ENCODE results near the gene SIX4.

SIX4 gene

DNA sequence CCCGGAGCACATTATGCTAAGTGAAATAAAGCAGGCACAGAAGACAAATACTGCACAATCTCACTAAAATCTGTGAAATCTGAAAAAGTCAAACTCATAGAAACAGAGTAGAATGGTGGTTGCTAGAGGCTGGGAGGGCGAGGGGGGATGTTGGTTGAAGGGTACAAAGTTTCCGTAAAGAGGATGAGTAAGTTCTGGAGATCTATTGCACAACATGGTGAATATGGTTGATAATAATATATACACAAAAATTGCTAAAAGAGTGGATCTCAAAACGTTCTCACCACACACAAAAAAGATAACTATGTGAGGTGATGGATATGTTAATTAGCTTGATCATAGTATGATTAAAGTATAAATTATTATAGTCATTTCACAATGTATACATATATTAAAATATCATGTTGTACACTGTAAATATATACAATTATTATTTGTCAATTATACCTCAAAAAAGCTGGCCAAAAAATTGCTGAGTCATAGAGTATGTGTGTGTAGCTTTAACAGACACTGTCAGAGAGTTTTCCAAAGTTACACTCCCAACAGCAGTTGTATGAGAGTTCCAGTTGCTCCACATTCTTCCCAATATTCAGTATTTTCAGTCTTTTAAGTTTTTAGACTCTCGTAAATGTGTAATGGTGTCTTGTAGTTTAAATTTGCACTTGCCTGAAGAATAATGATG lies 55.6 kb downstream of the SIX4 start:
- H3K79me2 ChIP-seq (ENCODE audit: control insufficient read depth, low read length): no peaks in the 10 kb centered on the region
- H3K4me3 ChIP-seq (ENCODE audit: low read length): no peak overlapping the region
- no peaks in the 10 kb centered on the region for H3K36me3 ChIP-seq (ENCODE audit: control insufficient read depth, low read length)
- H3F3A ChIP-seq (ENCODE audit: control insufficient read depth, insufficient read depth): no peaks in the 10 kb centered on the region
- no peaks in the 10 kb centered on the region for H3K27me3 ChIP-seq (ENCODE audit: control insufficient read depth, low read length)
- no peaks in the 10 kb centered on the region for H4K20me1 ChIP-seq (ENCODE audit: control insufficient read depth, insufficient read depth, low read depth, low read length)
- no peak for TF ChIP-seq EZH2phosphoT487 (IDR thresholded peaks at IDR 0.05; ENCODE audit: borderline replicate concordance, low read length)
- TF ChIP-seq, protein P1, sequence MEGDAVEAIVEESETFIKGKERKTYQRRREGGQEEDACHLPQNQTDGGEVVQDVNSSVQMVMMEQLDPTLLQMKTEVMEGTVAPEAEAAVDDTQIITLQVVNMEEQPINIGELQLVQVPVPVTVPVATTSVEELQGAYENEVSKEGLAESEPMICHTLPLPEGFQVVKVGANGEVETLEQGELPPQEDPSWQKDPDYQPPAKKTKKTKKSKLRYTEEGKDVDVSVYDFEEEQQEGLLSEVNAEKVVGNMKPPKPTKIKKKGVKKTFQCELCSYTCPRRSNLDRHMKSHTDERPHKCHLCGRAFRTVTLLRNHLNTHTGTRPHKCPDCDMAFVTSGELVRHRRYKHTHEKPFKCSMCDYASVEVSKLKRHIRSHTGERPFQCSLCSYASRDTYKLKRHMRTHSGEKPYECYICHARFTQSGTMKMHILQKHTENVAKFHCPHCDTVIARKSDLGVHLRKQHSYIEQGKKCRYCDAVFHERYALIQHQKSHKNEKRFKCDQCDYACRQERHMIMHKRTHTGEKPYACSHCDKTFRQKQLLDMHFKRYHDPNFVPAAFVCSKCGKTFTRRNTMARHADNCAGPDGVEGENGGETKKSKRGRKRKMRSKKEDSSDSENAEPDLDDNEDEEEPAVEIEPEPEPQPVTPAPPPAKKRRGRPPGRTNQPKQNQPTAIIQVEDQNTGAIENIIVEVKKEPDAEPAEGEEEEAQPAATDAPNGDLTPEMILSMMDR (IDR thresholded peaks at IDR 0.05; ENCODE audit: low read depth, low read length, poor library complexity, severe bottlenecking): no peak
- no peaks in the 10 kb centered on the region for H3K9me2 ChIP-seq (replicated peaks; ENCODE audit: control insufficient read depth, low read length)
- peaks cover 5% of the 10 kb centered on the region for H3K4me1 ChIP-seq (ENCODE audit: control insufficient read depth, low read length)
- H3K9me3 ChIP-seq (ENCODE audit: control insufficient read depth, insufficient read depth, low read length): no peaks in the 10 kb centered on the region
- no peak overlapping the region for H3K27ac ChIP-seq (ENCODE audit: low read depth, low read length)
- H3K4me2 ChIP-seq (ENCODE audit: low read length): no peak overlapping the region

DNA sequence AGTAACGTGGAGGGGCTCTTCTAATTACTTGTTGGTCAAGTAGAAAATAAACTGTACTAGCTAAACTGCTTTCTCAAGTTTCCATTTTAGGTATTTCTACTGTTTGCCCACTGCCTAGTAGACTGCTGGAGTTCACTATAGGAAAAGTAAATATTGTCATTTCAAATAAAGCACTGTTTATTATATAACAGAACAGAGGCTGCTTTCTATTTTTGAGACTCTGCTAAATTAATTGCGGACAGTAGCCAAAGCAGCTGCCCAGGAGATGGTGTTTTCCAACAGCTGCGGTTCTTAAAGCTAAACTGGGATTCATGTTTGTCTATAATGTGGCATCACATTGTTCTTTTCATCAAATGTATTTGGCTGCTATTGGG lies 59.0 kb downstream of the SIX4 start:
- Histone ChIP-seq H3K9me2 (replicated peaks; ENCODE audit: control insufficient read depth, low read length) (no peaks in the 10 kb centered on the region), H3K27me3 (ENCODE audit: control insufficient read depth, low read length) (no peaks in the 10 kb centered on the region)
- TF ChIP-seq, protein P1 (IDR thresholded peaks at IDR 0.05; ENCODE audit: low read depth, low read length, poor library complexity, severe bottlenecking): no peak
- TF ChIP-seq EZH2phosphoT487 (IDR thresholded peaks at IDR 0.05; ENCODE audit: borderline replicate concordance, low read length): no peak

DNA sequence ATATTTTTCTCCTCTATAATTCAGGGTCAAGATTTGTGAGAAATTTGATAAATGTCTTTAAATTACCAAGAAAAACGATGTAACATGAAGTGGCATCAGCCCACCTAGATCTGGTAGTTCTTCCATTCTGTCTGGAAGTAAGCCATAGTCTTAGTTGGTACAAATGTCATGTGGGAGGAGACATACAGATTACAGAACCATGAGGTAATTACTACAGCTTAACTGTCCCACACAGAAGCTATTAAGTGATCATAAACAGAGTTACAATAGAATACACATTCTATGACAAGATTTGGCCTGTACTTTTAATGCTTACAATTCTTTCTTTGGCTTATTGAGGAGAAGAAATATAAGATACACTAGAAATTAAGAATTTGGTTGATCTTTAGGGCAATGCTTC lies 61.2 kb downstream of the SIX4 start:
- Histone ChIP-seq H3K27me3 (ENCODE audit: control insufficient read depth, low read length) (no peaks in the 10 kb centered on the region), H3K27ac (ENCODE audit: low read depth, low read length) (no peak overlapping the region), H3K36me3 (ENCODE audit: control insufficient read depth, low read length) (no peaks in the 10 kb centered on the region), H3K4me1 (ENCODE audit: control insufficient read depth, low read length) (peaks cover 27% of the 10 kb centered on the region), H3K4me3 (ENCODE audit: low read length) (no peak overlapping the region), H3F3A (ENCODE audit: control insufficient read depth, insufficient read depth) (peaks cover 5% of the 10 kb centered on the region; the same call in 1 of the 2 replicates), H3K79me2 (ENCODE audit: control insufficient read depth, low read length) (no peaks in the 10 kb centered on the region), H4K20me1 (ENCODE audit: control insufficient read depth, insufficient read depth, low read depth, low read length) (no peaks in the 10 kb centered on the region), H3K4me2 (ENCODE audit: low read length) (no peak overlapping the region), H3K9me2 (replicated peaks; ENCODE audit: control insufficient read depth, low read length) (no peaks in the 10 kb centered on the region), H3K9me3 (ENCODE audit: control insufficient read depth, insufficient read depth, low read length) (no peaks in the 10 kb centered on the region)
- TF ChIP-seq EZH2phosphoT487 (IDR thresholded peaks at IDR 0.05; ENCODE audit: borderline replicate concordance, low read length): no peak
- TF ChIP-seq, protein P1 (IDR thresholded peaks at IDR 0.05; ENCODE audit: low read depth, low read length, poor library complexity, severe bottlenecking): no peak

More for the DNA sequence above, 59.0 kb downstream of the SIX4 start:
- Histone ChIP-seq H3K4me3 (ENCODE audit: low read length) (no peak overlapping the region), H3K79me2 (ENCODE audit: control insufficient read depth, low read length) (no peaks in the 10 kb centered on the region), H3K4me1 (ENCODE audit: control insufficient read depth, low read length) (peaks cover 11% of the 10 kb centered on the region), H4K20me1 (ENCODE audit: control insufficient read depth, insufficient read depth, low read depth, low read length) (no peaks in the 10 kb centered on the region), H3K9me3 (ENCODE audit: control insufficient read depth, insufficient read depth, low read length) (no peaks in the 10 kb centered on the region), H3F3A (ENCODE audit: control insufficient read depth, insufficient read depth) (no peaks in the 10 kb centered on the region), H3K36me3 (ENCODE audit: control insufficient read depth, low read length) (no peaks in the 10 kb centered on the region), H3K4me2 (ENCODE audit: low read length) (no peak overlapping the region), H3K27ac (ENCODE audit: low read depth, low read length) (no peak overlapping the region)
